Prostate gland (tissue), 2 donors: ENCODE data around the gene MED20. TPM values are rescaled to one million over a fixed set of nuclear protein-coding genes. Genes with fewer than 3 reads are reported as not detected.

ENCODE experiments used
- DNase-seq: peaks from one replicate; pipeline ENCODE4 v3.0.0-alpha.2; 2019; ENCODE audit warnings: low spot score
- H3K27ac ChIP-seq, 2 donors: fragments of 200-600 bp; sonication (generic); 2 replicates each; pipeline ENCODE4 v1.5.1; 2017 to 2019
- H3K27me3 ChIP-seq: fragments of 200-600 bp; sonication (generic); replicated peaks from 2 replicates; pipeline ENCODE4 v1.5.1; 2019; ENCODE audit not compliant: insufficient read depth
- H3K36me3 ChIP-seq, 2 donors: fragments of 200-600 bp; sonication (generic); 1 replicate in 1 of 2; 2 replicates in 1 of 2; pipeline versions ENCODE4 v1.5.1 to v1.8.1; 2017 to 2019
- H3K4me1 ChIP-seq: fragments of 200-600 bp; sonication (generic); replicated peaks from 2 replicates; pipeline ENCODE4 v1.5.1; 2019
- H3K4me3 ChIP-seq, 2 donors: fragments of 200-600 bp; sonication (generic); 2 replicates each; pipeline ENCODE4 v1.5.1; 2017 to 2019
- H3K9me3 ChIP-seq: fragments of 200-600 bp; sonication (generic); 2 replicates; pipeline ENCODE4 v1.5.1; 2017
- CTCF ChIP-seq, 4 experiments: fragments of 200-600 bp in 2 of 4; fragments of 450-650 bp in 2 of 4; sonication (generic) in 2 of 4; IDR thresholded peaks; 1 replicate in 3 of 4; 2 replicates in 1 of 4; pipeline ENCODE4 v1.5.1; 2016 to 2019; ENCODE audit warnings: antibody characterized with exemption in 4 of 4, mild to moderate bottlenecking in 2 of 4, moderate library complexity in 2 of 4
- POLR2A ChIP-seq: fragments of 450-650 bp; IDR thresholded peaks from one replicate; pipeline ENCODE4 v1.6.1; 2016; ENCODE audit warnings: antibody characterized with exemption, mild to moderate bottlenecking
- POLR2AphosphoS5 ChIP-seq: sonication (generic); formaldehyde crosslinking; IDR thresholded peaks from one replicate; pipeline ENCODE4 v1.6.1; 2017; ENCODE audit warnings: antibody characterized with exemption
- WGBS: methylation state at CpG from one replicate; pipeline ENCODE4 v1.1.5; 2018; 5-methylcytosine and 5-hydroxymethylcytosine counted together
- intact Hi-C: fragments of 100-400 bp; cut with DNase I; formaldehyde crosslinking; loops from one replicate; pipeline ENCODE4 v1.14.2; 2022
- total RNA-seq, 2 donors: library from RNA; depleted of rRNA; stranded (reverse); fragments of >200 nt; gene quantifications; one replicate each; pipeline ENCODE4 v1.1.0, GENCODE V29; 2016

MED20 gene
- total RNA-seq, result 10 to 100 TPM; 20.2 to 25.5 TPM

- Histone ChIP-seq H3K27ac (peak within 1 kb of the TSS; percentile 97 to 98), H3K36me3 (no peaks in the 10 kb centered on the region), H3K27me3 (no peaks in the 10 kb centered on the region), H3K4me1 (peaks cover 8% of the 10 kb centered on the region), H3K4me3 (peak within 1 kb of the TSS; percentile 67 to 83), H3K9me3 (no peaks in the 10 kb centered on the region)
- intact Hi-C loops, result loop anchor here (2.0 to 10.0 kb wide), 3 partner anchors 124 to 304 kb away; partner anchors contain the start of gene TOMM6
- under 1% methylated on average over 55 of the region's 55 CpGs for WGBS
- peak; percentile 66 for TF ChIP-seq POLR2A
- TF ChIP-seq CTCF (IDR thresholded peaks at IDR 0.05), result peak; percentile 90 to 99 (median 98)
- TF ChIP-seq POLR2AphosphoS5, result peak; percentile 98
- DNase-seq, result peak; percentile 95
These were observed at the start of gene MED20, which contains the start of gene BYSL for GRCh38 chr6:41920921-41921711. Gene MED20 (minus strand): TSS chr6:41921139. CDS start chr6:41921018, 121 bp downstream. Gene BYSL (plus strand): TSS chr6:41921499. CDS start chr6:41921563, 64 bp downstream.

GRCh38 chr6:41970436-41970846 lies 49.5 kb upstream of the MED20 start:
- H3K27me3 ChIP-seq, result no peaks in the 10 kb centered on the region
- H3K4me3 ChIP-seq, result no peak overlapping the region
- TF ChIP-seq POLR2A (no peak), POLR2AphosphoS5 (no peak), CTCF (IDR thresholded peaks at IDR 0.05) (no peak)
- no peaks in the 10 kb centered on the region for H3K9me3 ChIP-seq
- no peaks in the 10 kb centered on the region for H3K4me1 ChIP-seq
- no peak for DNase-seq
- no peak overlapping the region for H3K27ac ChIP-seq
- H3K36me3 ChIP-seq, result no peaks in the 10 kb centered on the region
- intact Hi-C loops, result no loop called here
- WGBS, result 64% methylated on average over 4 of the region's 4 CpGs

GRCh38 chr6:41967312-41968287 lies 46.7 kb upstream of the MED20 start:
- DNase-seq, result no peak

GRCh38 chr6:41966961-41967311 lies 46.0 kb upstream of the MED20 start:
- TF ChIP-seq POLR2A, result no peak
- TF ChIP-seq POLR2AphosphoS5, result no peak
- no peak for TF ChIP-seq CTCF (IDR thresholded peaks at IDR 0.05)
- H3K9me3 ChIP-seq, result no peaks in the 10 kb centered on the region
- intact Hi-C loops, result no loop called here
- WGBS, result 76% methylated on average over 4 of the region's 4 CpGs
- H3K4me3 ChIP-seq, result no peak overlapping the region
- H3K36me3 ChIP-seq, result no peaks in the 10 kb centered on the region
- H3K27me3 ChIP-seq, result no peaks in the 10 kb centered on the region
- no peaks in the 10 kb centered on the region for H3K4me1 ChIP-seq
- no peak for DNase-seq
- no peak overlapping the region for H3K27ac ChIP-seq

More at GRCh38 chr6:41967312-41968287, 46.7 kb upstream of the MED20 start:
- Histone ChIP-seq H3K9me3 (no peaks in the 10 kb centered on the region), H3K27ac (no peak overlapping the region), H3K27me3 (no peaks in the 10 kb centered on the region), H3K4me3 (no peak overlapping the region), H3K4me1 (no peaks in the 10 kb centered on the region), H3K36me3 (no peaks in the 10 kb centered on the region)
- intact Hi-C loops, result no loop called here
- no peak for TF ChIP-seq POLR2A
- no peak for TF ChIP-seq POLR2AphosphoS5
- no peak for TF ChIP-seq CTCF (IDR thresholded peaks at IDR 0.05)
- WGBS, result 52% methylated on average over 7 of the region's 7 CpGs
